ENCODE results near the gene PRKN. TPM values are rescaled to one million over a fixed set of nuclear protein-coding genes. Genes with fewer than 3 reads are reported as not detected.

Gene PRKN
- total RNA-seq, 1 experiment from 2014 or later, result 2.0 TPM

- Histone ChIP-seq H3K56ac (ENCODE audit: insufficient read length, low read depth, low read length) (no peak overlapping the region), H3K18ac (ENCODE audit: insufficient read length, low read depth, low read length) (no peak overlapping the region), H3K79me1 (ENCODE audit: insufficient read depth, low read depth, low read length, poor library complexity, severe bottlenecking) (no peaks in the 10 kb centered on the region), H4K20me1 (ENCODE audit: control insufficient read depth, insufficient read depth, insufficient read length) (no peaks in the 10 kb centered on the region), H3K23ac (ENCODE audit: insufficient read length, low read depth, low read length) (no peak overlapping the region), H4K91ac (ENCODE audit: insufficient read length, low read depth, low read length) (no peak overlapping the region), H3K27me3 (ENCODE audit: insufficient read depth, low read length) (no peaks in the 10 kb centered on the region), H3K9ac (ENCODE audit: extremely low read depth, insufficient read length, low read length) (no peak overlapping the region), H3T11ph (ENCODE audit: low read length) (no peak overlapping the region), H2BK120ac (ENCODE audit: low read depth, low read length, poor library complexity, severe bottlenecking) (no peak overlapping the region), H3K14ac (ENCODE audit: insufficient read depth, low read length) (no peak overlapping the region), H2BK15ac (ENCODE audit: low read depth, low read length) (no peak overlapping the region), H3K4me1 (ENCODE audit: insufficient read depth, low read length) (no peaks in the 10 kb centered on the region), H2BK12ac (ENCODE audit: insufficient read length, low read depth, low read length) (no peak overlapping the region), H3K4me2 (ENCODE audit: insufficient read depth, insufficient read length, low read length) (no peak overlapping the region), H2AK5ac (ENCODE audit: insufficient read length, low read length) (no peak overlapping the region), H2BK5ac (ENCODE audit: insufficient read length, low read length) (no peak overlapping the region), H3K27ac (ENCODE audit: insufficient read length, low read depth, low read length) (no peak overlapping the region), H2BK20ac (ENCODE audit: low read depth, low read length, poor library complexity, severe bottlenecking) (no peak overlapping the region), H4K8ac (replicated peaks; ENCODE audit: insufficient read length, low read depth, low read length) (no peak overlapping the region), H4K5ac (ENCODE audit: insufficient read length, low read depth, low read length) (no peak overlapping the region), H3K4ac (ENCODE audit: low read depth, low read length) (no peak overlapping the region), H3K79me2 (ENCODE audit: insufficient read depth, low read length) (no peaks in the 10 kb centered on the region), H3K23me2 (ENCODE audit: insufficient read length, low read depth, low read length, poor library complexity, severe bottlenecking) (no peaks in the 10 kb centered on the region), H2AFZ (ENCODE audit: low read length) (no peak overlapping the region), H3K9me3 (ENCODE audit: control insufficient read depth, low read depth, low read length) (no peaks in the 10 kb centered on the region)
- Mint-ChIP-seq H3K4me1 (no peaks in the 10 kb centered on the region), H3K27ac (0 out of 7 replicates have a peak overlapping the region, but pooled peaks of 1 of the 3 experiments have one; percentile 63), H3K9me3 (no peaks in the 10 kb centered on the region), H3K27me3 (ENCODE audit: low read depth) (no peaks in the 10 kb centered on the region; the same call in 1 of the 2 replicates), H3K36me3 (ENCODE audit: insufficient read depth in 1 of 3, low read depth in 3 of 3) (no peaks in the 10 kb centered on the region), H3K4me3 (no peak overlapping the region)
- TF ChIP-seq CTCF (conservative IDR thresholded peaks at IDR 0.05), result peak; percentile 65
- peak; percentile 65 for DNase-seq
- no CpG with 5 or more reads among the region's 1 CpG for WGBS (ENCODE audit: extremely low coverage, insufficient read length, low lambda C conversion rate)
Observed at GRCh38 chr6:161922631-161923119, 804.9 kb downstream of the PRKN start.
